ENCODE data around the gene KCNAB1. TPM values are rescaled to one million over a fixed set of nuclear protein-coding genes. Genes with fewer than 3 reads are reported as not detected.

Gene KCNAB1
- total and polyA plus RNA-seq, 2 of the 8 experiments (the other 6 are each of a cell fraction or from before 2014, with no cell fraction given): 0.51 to 2.3 TPM

GRCh38 chr3:156433910-156434309, 313.5 kb downstream of the KCNAB1 start (continued):
- TF ChIP-seq RFX5 (IDR thresholded peaks at IDR 0.05; ENCODE audit: borderline replicate concordance, low read depth, low read length): no peak
- TF ChIP-seq ASH2L (IDR thresholded peaks at IDR 0.05; ENCODE audit: low read length): no peak
- no peak for TF ChIP-seq POU5F1 (IDR thresholded peaks at IDR 0.05; ENCODE audit: low read depth, low read length)
- no peak for TF ChIP-seq SP1 (IDR thresholded peaks at IDR 0.05; ENCODE audit: low read depth, low read length)
- TF ChIP-seq GABPA (IDR thresholded peaks at IDR 0.05; ENCODE audit: borderline replicate concordance, insufficient read depth, low read length): no peak
- TF ChIP-seq PHF8 (conservative IDR thresholded peaks at IDR 0.05; ENCODE audit: low read depth, low read length): no peak
- no peak for TF ChIP-seq JUN (IDR thresholded peaks at IDR 0.05; ENCODE audit: low read depth, low read length)
- no peak for TF ChIP-seq NANOG (IDR thresholded peaks at IDR 0.05; ENCODE audit: insufficient read depth, low read depth, low read length, poor library complexity, severe bottlenecking)
- no peak for TF ChIP-seq HDAC6 (IDR thresholded peaks at IDR 0.05; ENCODE audit: low read depth, low read length)

All from H1 (cell line).